Measurements from ENCODE around the gene NUDT1.

NUDT1 gene

GRCh38 chr7:2224491-2224928, 17.5 kb upstream of the NUDT1 start:
- no peak for DNase-seq (ENCODE audit: low read depth)

GRCh38 chr7:2224934-2225333, 17.1 kb upstream of the NUDT1 start:
- DNase-seq (ENCODE audit: low read depth), result no peak

- no peak for DNase-seq (ENCODE audit: low read depth)
Observed at GRCh38 chr7:2225336-2225735, 16.7 kb upstream of the NUDT1 start.

GRCh38 chr7:2225830-2226229, 16.2 kb upstream of the NUDT1 start:
- no peak for DNase-seq (ENCODE audit: low read depth)

GRCh38 chr7:2227699-2228098, 14.3 kb upstream of the NUDT1 start:
- no peak for DNase-seq (ENCODE audit: low read depth)

- DNase-seq (ENCODE audit: low read depth), result no peak
Observed at GRCh38 chr7:2228921-2229320, 13.1 kb upstream of the NUDT1 start.

GRCh38 chr7:2229467-2229866, 12.6 kb upstream of the NUDT1 start:
- DNase-seq (ENCODE audit: low read depth), result no peak

GRCh38 chr7:2230226-2230625, 11.8 kb upstream of the NUDT1 start:
- no peak for DNase-seq (ENCODE audit: low read depth)

GRCh38 chr7:2230882-2231281, 11.1 kb upstream of the NUDT1 start:
- no peak for DNase-seq (ENCODE audit: low read depth)

- no peak for DNase-seq (ENCODE audit: low read depth)
Observed at GRCh38 chr7:2231992-2232765, 9.8 kb upstream of the NUDT1 start.

- DNase-seq (ENCODE audit: low read depth), result peak; percentile 69
Observed at GRCh38 chr7:2232766-2233520, 9.1 kb upstream of the NUDT1 start, which contains the start of gene MAD1L1. Gene MAD1L1, minus strand, starts transcription at chr7:2232945. Its CDS starts 2,812 bp downstream, at chr7:2230133.

- no peak for DNase-seq (ENCODE audit: low read depth)
Observed at GRCh38 chr7:2233926-2234325, 8.1 kb upstream of the NUDT1 start.

GRCh38 chr7:2237109-2237602, 4.9 kb upstream of the NUDT1 start:
- DNase-seq (ENCODE audit: low read depth), result no peak

GRCh38 chr7:2239242-2239641, 2.8 kb upstream of the NUDT1 start:
- DNase-seq (ENCODE audit: low read depth), result no peak

GRCh38 chr7:2242541-2243429, 759 bp downstream of the NUDT1 start:
- DNase-seq (ENCODE audit: low read depth), result no peak

- no peak for DNase-seq (ENCODE audit: low read depth)
Observed at GRCh38 chr7:2243458-2243857, 1.4 kb downstream of the NUDT1 start.

GRCh38 chr7:2244404-2244995, 2.5 kb downstream of the NUDT1 start:
- no peak for DNase-seq (ENCODE audit: low read depth)

GRCh38 chr7:2245883-2246675, 4.1 kb downstream of the NUDT1 start:
- no peak for DNase-seq (ENCODE audit: low read depth)

- DNase-seq (ENCODE audit: low read depth), result no peak
Observed at GRCh38 chr7:2247141-2247995, 5.3 kb downstream of the NUDT1 start.
